ENCODE measurements around the gene MRPS21.

The MRPS21 gene

DNA sequence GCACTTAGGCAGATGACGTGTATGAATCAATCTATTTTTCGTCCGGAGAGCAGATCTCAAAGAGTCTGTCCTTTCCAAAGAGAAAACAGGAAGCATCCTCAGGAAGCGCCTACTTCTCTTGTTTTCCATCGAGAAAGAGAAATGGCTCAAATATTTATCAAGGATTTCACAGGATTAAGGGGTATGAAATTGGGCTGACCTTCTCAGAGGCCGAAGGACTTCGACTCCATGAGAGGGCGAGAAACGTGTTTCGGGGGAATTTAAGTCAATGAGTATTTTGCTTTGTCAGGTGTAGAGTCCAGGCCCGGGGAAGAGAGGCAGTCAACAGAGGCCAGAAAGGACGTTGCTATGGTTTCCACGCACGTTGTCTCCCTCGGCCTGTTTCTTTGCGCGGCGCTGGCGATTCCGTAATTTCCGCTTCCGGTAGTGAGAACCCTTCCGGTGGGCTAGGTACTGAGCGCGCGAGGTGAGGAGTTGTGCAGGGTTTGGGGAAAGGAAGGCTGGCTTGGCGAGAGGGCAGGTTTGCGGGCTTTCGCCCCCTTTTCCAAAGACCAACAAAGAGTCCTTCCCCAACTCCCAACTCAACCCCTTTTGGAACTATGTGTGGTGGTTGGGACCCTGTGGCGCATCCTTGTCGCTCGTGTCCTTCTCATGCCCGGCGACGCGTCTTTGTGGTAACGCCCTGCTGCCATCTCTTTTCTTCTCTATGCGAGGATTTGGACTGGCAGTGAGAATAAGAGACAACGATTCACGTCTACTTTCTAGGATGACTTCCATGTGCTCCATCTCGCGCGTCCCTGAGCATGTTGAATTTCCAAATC is at the start of gene MRPS21:
Gene MRPS21, plus strand, starts transcription at position 429 of the 821 bp plus-strand sequence. CDS start 506 bp downstream, outside the sequence.
- peak; percentile 82 for DNase-seq

DNA sequence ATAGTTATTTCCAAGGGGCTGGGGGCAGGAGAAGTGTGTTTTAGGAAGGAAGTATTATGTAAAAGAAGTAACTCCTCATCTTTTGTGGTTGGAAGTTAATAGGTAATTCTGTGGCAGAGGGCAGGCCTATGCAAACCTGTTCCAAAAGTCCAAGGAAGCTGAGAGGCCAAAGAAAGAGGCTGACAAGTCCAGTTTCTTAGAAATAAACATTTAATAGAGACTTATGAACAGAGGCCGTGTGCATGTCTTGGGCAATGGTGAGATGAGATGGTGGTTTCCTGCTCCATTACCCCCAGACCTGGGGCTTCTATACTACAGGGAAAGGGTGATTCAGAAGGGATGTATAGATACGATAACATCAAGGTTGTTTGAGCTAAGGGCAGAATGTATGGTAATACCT is 43.7 kb upstream of the MRPS21 start:
- no peak for DNase-seq

DNA sequence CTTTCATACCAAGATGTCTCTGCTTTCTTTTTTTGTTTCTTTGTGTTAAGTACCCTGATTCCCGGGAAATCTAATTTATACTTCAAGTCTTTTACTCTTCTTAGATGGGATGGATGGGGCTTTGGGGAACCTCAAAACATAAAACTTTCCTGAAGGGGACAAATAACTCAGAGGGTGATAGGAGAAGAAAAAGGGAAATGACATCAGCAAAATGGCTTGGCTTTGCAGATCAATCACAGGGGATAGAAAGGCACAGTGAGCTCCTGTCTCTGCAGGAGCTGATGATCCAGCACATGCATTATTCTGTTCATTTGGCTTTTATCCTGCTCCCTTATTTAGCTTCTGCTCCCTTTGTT is 37.5 kb upstream of the MRPS21 start:
- DNase-seq: no peak

DNA sequence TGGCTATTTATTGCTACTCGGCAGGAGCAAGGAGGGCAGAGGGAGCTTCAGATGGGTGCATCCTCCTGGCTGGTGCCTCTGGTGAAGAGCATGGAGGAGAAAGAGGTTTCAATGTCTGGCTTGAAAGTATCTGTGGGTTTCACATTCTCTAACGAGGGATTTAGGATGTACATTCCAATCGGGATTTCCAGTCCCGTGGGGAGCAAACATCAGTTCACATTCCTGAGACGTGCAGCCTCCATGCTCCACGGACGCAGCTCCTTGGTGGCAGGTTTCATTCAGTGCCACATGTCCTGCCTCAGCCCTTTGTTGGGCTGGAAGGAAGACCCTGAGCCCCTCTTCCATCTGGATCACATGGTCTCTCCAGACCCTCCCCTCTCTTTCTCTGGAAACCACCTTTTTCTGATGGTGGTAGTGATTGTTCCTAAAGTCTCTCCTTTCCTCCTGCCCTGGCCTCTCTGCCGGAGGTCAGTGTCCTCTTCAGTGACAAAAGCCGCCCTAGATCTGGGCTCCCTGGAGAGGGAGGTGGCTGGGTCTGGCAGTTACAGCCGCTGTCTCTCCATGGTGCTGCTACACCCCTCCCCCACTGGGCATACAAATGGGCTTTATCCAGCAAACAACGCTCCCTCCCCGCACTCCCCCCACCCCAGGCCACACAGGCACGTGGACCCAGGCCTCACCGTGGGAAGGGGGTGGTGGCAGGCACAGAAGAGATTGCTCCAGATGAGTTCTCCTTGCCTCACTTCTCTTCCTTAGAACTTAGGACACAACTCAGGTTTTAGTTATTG is 36.9 kb upstream of the MRPS21 start:
- DNase-seq: no peak

DNA sequence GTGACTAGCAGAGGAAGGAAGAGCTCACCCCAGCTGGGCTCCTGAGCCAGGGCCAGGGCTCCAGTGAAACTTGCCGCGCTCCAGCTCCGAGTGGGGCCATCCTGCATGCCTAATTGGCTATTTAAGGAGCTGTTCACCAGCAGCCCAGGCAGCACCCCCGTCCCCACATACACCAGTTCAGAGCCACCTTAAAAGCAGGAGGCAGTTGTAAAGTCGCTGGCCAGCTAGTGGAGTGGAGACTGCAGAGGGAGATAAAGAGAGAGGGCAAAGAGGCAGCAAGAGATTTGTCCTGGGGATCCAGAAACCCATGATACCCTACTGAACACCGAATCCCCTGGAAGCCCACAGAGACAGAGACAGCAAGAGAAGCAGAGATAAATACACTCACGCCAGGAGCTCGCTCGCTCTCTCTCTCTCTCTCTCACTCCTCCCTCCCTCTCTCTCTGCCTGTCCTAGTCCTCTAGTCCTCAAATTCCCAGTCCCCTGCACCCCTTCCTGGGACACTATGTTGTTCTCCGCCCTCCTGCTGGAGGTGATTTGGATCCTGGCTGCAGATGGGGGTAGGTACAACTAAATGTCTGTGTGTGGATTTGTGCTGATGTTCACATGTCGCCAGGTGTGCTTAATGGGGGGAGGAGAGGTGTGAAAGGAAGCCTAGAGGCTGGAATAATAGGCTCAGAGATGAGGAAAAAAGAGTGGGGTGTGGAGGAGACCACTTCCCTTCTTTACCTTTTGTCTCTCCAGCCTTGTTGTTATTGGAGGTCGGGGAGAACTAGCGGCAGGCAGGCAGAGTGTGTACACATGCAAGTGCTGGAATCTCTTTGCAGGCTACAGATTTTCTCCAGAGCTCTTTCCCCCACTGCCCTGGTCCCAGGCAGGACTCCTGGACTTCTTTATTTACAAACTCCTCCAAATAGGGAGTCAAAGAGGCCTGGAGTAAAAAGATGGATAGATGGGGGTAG is 35.8 kb upstream of the MRPS21 start, which contains the start of gene CA14:
Gene CA14, plus strand, starts transcription at position 151 of the 962 bp plus-strand sequence. Its CDS starts 355 bp downstream, at position 506.
- DNase-seq: no peak

DNA sequence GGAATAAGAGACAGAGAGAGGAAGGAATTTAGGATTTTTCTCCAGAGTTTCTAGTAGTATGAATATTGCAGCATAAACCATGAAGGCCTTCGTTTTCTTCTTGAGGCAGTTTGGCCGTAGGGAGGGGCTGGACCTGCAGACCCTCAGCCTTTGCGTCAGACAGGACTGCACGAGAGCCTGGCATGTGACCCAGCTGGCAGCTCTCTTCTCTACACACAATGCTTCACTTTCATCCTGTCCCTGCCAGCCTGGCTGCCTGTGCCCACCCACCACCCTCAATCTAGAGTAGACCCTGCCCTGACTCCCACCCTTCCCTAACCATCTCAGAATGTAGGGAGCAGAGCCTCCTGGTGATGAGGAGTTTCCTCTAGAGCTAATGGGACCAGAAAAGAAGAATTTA is 34.4 kb upstream of the MRPS21 start:
- no peak for DNase-seq

DNA sequence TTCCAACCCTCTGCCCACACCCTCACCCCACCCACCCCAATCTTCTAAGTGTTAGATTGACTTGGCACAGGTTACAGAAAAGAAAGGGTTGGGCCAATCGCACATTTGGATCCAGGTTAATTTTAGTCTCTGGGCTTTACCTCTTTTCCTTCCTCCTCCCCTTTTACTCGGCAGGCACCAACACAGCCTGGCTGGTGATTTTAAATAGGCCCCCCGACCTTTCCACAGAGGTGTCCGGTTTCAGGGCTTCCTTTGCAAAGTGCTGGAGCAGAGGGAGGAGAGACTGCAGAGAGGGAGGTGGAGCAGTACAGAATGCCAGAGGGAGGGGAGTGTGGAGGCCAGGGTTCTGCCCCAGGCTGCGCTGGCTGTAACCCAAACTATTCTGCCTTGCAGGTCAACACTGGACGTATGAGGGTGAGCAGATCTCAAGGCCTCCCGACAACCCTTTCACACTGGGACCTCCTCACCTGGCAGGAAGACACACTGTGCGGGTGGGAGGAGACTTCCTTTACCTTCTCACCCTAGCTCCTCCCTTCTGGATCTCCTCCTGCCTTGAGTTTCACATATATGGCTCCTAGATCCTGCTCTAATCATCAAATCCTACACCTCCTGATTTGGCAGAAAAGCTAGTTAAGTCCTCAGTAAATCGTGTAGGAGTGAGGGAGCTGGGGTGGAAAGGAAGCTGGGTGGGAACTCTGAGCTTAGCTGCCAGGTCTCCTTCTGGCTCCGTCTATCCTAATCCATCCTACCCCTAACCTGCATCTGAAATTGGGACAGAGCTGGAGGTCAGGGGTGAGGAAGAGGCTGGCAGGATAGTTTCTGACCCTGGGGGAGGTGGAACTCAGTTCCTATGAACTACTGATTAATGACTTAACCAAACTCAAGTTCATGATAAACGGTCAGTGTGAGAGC is 33.6 kb upstream of the MRPS21 start:
- no peak for DNase-seq

DNA sequence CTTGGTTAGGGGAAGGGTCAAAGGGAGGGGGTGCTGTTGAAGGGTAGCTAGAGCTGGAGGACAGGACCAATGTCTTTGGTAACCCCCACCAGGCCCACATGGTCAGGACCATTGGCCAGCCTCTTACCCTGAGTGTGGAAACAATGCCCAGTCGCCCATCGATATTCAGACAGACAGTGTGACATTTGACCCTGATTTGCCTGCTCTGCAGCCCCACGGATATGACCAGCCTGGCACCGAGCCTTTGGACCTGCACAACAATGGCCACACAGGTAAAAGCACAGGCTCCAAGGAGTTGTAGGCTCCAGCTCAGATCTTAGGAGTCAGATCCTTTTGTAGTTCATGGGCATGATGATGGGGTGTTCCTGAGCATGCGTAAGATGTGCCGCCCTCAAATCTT is 32.3 kb upstream of the MRPS21 start:
- no peak for DNase-seq

DNA sequence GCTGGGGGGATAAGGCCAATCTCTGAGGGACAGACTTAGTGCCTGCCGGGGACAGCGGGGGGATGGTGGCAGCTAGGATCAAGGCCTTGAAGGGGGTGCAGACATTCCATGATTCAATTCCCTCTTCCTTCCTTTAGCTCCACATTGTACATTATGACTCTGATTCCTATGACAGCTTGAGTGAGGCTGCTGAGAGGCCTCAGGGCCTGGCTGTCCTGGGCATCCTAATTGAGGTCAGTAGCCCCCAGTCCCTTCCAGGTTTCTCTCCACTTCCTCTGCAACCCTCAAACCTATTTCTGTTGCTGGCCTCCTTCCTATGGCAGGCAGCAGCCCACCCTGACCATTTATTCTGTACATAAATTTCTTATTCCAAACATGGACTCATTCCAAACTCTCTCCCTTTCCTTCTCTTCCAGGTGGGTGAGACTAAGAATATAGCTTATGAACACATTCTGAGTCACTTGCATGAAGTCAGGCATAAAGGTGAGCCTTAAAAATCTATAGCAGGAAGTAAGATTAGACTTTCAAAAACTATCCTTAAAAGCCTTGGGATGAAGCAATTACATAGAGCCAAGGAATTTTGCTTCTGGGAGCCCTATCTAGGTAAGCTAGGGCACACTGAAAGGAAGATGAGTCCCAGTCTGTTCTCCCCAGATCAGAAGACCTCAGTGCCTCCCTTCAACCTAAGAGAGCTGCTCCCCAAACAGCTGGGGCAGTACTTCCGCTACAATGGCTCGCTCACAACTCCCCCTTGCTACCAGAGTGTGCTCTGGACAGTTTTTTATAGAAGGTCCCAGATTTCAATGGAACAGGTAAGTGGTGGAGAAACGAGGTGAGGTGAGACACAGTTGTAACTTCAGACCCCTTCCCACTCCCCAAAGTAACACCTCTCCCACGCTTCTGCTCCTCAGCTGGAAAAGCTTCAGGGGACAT is 31.0 kb upstream of the MRPS21 start:
- DNase-seq: no peak

DNA sequence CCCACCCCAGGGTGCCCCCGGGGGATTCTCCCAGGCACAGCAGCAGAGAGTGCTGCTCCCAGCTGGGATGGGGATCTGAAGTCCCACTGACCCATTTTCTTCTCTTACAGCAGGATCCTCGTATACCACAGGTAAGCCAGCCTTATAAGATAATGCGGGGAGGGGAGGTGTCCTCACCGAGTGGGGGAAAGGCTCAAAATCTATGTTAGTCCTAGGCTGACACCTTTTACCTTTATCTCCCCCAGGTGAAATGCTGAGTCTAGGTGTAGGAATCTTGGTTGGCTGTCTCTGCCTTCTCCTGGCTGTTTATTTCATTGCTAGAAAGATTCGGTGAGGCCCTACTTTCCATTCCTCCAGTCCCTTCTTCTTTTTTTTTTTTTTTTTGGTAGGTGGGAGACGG is 30.1 kb upstream of the MRPS21 start:
- DNase-seq: no peak

DNA sequence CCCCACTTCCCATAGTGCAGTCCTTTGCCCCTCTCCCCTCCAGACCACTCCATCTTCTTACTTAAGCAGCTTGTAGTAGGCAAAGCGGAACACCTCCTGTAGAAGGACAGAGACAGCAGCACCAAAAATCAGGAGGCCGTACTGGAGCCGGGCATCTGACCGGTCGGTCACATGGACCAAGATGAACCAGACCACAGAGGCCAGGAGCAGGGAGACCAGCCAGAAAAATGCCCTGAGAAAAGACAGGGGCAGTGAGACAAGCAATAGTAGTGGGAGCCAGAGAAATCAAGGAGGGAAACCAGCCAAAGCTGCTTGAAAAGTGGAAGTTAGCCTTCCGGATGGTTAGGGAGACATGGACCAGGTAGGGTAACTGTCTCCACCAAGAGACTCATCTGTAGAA is 25.8 kb upstream of the MRPS21 start:
- no peak for DNase-seq

DNA sequence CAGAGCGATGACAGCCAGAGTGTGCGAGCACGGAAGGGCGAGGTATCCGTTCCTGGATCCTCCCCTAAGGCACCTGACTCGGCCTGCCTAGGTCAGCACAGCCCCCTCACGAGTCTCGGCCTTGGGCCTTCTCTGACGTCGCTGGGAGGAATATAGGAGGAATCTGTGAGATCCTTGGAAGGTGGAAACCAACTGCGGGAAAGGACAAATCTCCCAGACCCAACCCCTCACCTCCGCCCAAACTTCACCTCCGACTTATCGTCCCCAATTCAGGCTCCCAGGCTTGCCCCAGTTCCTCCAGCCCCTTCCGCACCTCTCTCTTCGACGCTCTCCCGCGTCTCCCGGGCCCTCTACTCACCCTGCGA is 25.3 kb upstream of the MRPS21 start:
- DNase-seq: peak; percentile 49

DNA sequence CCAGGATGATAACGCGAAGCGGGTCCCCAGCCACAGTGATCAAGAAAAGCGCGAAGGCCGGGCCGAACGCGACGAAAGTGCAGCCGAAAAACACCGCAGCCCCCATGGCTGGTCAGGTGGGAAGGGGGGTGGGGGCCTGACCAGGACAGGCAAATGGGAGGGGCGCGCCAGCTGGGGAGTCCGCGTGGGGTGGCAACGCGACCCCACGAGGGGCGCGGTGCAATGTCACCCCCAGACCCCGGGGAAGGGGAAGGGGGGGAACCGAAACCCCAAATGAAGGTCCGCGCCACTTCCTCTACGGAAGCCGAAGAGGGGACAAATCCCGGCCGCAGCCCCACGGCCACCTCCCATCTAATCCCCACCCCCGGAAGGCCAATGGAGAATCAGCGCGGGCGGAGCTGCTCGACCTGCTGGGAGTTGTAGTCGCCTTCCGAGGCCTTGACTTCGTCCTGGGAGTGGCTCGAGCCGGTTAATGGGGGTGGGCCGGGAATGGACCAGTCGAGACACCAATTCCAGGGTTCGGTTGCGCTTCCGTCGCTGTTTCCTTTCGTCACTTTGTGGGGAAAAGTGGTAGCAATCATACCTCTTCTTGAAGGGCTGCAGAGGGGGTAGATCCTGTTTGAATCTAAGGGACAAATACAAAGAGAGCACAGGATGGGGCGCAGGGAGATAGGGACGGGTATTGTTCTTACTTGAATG is 24.8 kb upstream of the MRPS21 start, which contains the start of gene APH1A:
Gene APH1A, minus strand, starts transcription at position 312 of the 699 bp plus-strand sequence. Its CDS starts 206 bp downstream, at position 106.
- peak; percentile 89 for DNase-seq

DNA sequence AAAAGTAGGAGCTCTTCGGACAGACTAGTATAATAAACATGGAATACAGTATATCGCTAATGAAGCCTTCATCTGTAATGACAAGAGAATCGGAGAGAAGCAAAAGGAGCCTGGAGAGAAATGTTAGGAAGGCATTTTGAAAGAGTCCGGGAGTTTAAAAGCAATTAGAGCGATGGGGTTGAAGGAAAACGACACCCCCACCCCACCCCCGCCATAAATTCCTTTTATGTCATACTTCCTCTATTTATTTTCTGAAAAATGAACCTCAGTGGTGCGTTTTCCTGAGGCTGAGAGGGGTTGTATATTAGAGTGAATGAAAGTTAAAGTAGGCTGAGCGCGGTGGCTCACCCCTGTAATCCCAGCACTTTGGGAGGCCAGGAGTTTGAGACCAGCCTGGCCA is 24.2 kb upstream of the MRPS21 start:
- no peak for DNase-seq

DNA sequence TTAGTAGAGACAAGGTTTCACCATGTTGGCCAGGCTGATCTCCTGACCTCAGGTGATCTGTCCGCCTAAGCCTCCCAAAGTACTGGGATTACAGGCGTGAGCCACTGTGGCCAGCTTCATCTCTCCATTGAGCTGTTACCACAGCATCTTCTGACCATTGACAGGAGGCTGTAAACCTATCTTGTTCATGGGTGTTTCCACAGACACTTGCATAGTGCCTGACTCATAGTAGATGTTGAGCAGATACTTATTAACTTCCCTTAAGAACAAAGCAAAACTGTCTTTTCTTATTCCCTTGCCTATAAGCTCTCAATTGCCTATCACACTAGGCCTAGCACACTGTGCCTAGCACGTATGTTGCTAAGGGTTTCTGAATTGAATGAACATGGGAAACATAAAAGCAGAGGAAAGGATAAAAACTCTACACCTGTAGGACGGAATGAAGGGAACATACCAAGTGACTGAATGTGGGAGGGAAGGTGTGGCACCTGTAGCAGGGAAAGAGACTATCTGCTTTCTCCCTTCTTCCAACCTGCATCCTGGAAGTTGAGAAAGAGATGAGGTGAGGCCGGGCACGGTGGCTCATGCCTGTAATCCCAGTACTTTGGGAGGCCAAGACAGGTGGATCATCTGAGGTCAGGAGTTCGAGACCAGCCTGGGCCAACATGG is 22.2 kb upstream of the MRPS21 start:
- DNase-seq: no peak

DNA sequence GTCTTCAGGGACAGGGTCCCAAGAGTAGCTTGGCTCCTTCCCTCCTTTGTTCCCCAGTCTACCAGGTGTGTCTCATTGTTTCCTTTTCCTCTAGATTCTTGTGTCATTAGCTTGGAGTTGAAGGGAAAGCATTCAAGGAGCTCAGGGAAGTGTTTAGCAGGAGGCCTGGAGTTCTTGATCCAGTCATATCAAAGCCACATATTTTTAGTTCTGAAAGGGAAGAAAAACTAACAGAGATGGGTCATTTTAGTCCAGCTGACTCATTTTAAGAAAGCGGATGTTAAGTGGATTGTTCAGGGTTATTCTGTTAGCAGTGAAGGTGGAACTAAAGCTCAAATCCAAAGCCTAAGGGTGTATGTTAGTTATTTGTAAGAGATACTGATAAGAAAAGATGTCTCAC is 20.4 kb upstream of the MRPS21 start:
- no peak for DNase-seq

DNA sequence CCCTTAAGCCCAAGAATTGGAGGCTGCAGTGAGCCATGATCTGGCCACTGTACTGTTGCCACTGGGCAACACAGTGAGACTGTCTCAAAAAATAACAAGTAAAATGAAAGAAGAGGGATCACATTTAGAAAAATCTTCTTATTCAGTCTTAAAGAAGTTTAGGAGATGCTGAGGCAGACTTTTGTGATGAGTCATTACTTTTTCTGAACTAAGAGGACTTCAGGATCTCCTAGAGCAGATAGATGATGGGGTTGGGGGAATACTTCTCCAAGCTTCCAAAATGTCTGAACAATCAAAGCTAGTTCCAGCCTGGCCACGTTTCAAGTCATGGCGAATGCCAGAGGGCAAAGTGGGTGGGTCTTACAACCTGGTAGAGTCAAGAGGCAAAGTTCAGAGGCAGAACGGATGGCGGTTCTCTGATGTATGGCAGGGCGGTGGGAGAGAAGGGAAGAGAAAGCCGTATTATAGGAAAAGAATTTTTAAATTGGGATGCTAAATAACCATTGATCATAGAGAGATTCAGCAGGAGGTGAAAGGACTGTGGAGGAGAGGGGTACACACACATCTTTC is 13.4 kb upstream of the MRPS21 start:
- no peak for DNase-seq

DNA sequence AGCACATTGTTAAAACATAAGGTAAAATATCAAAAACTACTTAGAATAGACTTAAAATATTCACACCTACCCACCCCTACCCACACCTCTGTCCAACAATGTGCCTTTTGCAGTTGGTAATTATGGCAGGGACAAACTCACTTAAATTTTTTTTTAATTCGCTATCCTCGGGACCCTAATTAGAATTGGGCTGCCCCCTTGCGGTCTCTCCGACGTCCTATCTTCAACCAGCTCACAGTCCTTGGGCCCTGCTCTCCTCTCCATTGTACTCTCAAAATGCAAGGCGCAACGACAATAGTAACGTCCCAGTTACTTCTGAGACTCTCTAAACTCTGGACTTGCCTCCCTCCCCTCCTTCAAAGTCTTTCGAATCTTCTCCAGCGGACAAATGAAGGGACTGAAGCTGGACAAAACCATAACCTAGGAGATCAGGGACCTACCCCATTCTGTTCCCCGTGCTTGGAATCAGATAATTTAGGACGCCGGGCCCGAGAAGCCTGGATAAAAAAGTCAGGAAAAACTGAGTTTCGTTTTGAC is 12.4 kb upstream of the MRPS21 start:
- peak; percentile 44 for DNase-seq
